Superior temporal gyrus (tissue), 1 donor: ENCODE results near the gene THG1L.
"Not testable (repeated sequence)": the region's sequence is repeated elsewhere in the genome, so short reads cannot be mapped to it uniquely, and the experiment has no call there.

Source experiments
- DNase-seq: peaks from one replicate; pipeline ENCODE4 v3.0.0-alpha.2; 2016; ENCODE audit errors: extremely low spot score

Gene THG1L

DNA sequence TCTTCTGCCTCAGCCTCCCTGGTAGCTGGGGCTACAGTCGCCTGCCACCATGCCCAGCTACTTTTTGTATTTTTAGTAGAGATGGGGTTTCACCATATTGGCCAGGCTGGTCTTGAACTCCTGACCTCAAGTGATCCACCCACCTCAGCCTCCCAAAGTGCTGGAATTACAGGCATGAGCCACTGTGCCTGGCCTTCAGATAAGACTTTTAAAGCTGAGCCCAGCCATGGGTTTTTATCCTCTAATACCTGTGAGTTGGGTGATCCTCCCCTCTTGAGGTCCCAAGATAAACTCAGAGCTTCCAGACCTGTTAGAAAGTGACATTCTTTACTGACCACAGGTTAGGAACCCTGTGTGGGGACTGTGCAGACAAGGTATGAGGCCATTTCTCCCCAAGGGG lies 3.4 kb upstream of the THG1L start:
- DNase-seq = not testable (repeated sequence)

DNA sequence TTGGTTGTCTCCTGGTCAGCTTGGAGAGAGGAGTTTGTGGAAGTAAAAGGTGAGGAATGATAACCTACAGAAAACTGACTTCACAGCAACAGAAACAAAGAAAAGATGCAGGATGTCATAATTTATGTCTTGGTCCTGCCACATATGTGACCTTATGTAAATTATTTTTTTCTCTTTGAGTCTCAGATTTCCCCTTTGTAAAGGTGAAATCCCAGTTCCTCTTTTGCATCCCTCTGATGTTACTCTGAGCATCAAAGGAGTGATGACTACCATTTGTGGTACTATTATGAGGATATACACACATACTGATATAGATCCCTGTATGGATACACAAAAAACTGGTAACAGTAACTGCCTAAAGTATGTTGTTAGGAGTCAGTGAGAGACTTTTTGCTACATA lies 1.4 kb upstream of the THG1L start:
- no peak for DNase-seq

DNA sequence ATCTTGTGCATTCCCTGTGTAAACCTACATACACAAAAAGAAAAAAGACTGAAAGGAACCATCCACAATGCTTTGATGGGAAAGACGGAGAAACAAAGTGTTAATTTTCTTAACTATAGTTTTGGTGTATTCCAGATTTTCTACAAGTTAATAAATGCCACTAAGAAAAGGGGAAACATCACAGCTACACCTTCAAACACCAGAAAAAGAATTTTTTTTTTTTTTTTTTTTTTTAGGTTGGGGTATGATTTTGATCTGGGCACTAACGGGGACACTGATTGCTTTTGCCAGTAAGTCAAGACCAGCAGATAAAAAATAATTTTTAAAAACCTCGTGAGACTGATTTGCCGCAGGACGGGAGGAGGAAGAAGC lies 334 bp upstream of the THG1L start:
- DNase-seq = no peak

DNA sequence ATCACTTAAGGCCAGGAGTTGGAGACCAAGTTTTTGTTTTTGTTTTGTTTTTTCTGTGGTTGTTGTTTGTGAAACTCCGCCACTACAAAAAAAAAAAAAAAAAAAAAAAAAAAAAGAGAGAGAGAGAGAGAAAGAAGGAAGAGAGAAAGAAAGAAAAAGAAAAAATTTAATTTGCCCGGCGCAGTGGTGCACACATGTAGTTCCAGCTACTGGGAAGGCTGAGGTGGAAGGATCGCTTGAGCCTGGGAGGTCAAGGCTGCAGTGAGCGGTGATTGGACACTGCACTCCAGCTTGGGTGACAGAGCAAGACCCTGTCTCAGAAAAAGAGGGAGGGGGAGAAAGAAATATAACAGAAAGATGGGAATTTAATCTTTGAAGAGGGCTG lies 902 bp downstream of the THG1L start:
- no peak for DNase-seq

DNA sequence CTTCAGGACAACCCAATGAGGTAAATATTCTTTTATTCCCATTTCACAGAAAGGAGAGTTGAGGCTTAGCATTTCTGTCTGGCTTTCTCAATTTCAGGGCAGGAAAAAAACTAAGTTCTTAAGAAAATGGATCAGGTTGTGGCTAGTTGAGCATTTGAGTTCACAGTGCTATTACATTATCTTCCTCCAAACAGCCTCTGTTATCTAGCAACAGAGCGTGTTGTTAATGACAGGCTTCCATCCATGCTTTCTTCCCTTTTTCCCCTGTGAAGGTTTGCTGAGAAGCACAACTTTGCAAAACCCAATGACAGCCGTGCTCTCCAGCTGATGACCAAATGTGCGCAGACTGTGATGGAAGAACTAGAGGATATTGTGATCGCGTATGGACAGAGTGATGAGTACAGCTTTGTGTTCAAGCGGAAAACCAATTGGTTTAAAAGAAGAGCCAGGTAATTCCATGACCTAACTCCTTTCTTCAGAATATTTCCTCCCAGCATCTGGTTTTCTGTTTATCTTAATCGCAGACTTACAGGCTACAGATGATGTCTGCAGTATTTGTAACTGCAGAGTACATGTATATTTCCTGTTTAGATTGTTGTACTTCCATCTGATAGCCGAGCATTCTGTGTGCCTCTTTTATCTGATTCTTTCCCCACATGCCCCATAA lies 1.5 kb downstream of the THG1L start:
- no peak for DNase-seq

DNA sequence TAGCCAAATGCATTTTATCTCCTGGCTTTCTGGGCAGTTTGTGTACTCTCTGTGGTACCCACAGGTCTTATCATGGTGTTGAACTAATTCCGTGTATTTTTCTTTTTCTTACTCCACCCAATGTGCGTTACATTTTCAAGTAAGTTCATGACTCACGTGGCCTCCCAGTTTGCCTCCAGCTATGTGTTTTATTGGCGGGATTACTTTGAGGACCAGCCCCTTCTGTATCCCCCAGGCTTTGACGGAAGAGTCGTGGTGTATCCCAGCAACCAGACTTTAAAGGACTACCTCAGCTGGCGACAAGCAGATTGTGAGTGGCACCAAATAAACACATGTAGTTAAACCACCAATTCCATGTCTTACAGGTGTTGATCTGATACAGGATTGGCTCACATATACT lies 3.2 kb downstream of the THG1L start:
- DNase-seq = no peak

DNA sequence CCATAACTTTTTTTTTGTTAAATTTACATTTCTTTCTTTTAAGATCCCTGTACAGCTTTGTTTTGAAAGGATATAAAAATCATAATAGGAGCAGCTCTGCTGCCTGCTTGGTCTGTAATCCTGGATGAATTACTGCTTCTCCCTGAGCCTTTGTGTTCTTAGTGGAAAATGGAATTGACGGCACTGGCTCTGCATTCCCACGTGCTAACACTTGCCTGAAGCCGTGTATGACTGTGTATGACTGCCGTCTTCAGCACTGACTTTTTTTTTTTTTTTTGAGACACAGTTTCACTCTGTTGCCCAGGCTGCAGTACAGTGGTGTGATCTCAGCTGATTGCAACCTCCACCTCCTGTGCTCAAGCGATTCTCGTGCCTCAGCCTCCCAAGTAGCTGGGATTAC lies 4.8 kb downstream of the THG1L start:
- no peak for DNase-seq

DNA sequence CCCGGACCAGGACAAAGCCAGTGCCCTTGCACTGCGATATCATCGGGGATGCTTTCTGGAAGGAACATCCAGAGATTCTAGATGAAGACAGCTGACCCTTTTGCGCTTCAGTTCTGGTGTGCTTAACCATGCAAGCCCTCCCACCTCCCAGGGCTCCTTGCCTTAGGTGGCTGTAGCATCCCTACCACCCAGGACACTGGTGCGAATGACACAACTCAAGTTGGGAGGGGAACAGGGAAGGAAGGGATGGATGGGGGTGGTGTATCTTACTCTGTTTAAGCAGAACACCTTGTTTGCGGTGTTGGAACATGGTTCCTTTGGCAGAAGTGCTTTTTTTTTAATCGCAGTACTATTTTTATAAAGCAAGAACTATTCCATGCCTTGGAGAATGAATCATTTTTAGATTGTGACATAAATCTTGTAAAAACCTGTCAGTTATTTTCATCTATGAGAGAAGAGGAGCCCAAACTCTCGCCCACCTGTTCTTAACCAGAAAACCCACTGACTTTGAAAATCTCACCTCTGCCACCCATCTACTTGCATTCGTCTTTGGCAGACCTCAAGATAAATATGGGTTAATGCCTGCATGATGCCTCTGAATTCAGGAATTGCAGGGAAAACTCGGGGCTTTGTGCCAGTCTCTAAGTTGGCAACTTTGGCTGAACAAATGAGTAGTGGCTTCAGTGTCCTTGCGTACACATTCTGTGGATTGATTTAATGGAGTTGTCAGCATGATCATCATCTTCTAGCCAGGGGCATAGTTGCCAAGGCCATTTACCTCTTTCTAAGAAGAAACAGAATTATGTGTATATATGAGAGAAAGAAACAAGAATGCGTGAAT lies 8.4 kb downstream of the THG1L start:
- DNase-seq = peak; percentile 42

DNA sequence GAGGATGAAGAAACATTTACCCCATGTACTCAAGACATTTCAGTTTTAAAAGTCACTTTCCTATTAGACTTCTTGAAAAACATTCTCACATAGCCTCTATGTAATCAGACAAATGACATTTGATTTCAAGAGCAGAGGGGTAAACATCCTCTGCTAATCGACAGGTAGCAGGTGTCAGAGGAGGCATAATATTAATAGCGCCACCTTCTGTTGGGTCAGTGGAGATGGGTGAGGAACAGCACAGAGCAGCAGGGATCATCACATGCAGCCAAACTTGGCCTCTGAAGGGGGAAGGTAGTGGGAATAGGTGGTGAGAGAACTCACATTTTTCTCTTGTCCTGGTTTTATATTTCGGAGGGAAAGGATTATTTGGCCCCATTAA lies 9.0 kb downstream of the THG1L start:
- DNase-seq = no peak

DNA sequence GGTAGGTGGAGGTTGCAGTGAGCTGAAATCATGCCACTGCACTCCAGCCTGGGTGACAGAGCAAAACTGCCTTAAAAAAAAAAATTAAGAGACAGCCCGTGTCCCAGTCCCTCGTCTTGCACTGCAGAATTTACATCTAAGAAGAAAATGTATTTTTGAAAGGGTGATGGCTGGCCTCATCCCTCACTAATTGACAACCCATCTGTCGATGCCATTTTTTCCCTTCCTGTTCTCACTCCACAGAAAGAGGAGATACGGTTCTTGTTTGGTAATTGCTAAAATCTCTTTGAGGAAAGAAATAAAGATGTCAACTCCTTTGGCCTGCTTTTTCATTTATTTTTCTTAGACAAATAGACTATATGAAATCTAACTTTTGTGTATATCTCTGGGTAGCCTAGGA lies 9.9 kb downstream of the THG1L start:
- DNase-seq = no peak

DNA sequence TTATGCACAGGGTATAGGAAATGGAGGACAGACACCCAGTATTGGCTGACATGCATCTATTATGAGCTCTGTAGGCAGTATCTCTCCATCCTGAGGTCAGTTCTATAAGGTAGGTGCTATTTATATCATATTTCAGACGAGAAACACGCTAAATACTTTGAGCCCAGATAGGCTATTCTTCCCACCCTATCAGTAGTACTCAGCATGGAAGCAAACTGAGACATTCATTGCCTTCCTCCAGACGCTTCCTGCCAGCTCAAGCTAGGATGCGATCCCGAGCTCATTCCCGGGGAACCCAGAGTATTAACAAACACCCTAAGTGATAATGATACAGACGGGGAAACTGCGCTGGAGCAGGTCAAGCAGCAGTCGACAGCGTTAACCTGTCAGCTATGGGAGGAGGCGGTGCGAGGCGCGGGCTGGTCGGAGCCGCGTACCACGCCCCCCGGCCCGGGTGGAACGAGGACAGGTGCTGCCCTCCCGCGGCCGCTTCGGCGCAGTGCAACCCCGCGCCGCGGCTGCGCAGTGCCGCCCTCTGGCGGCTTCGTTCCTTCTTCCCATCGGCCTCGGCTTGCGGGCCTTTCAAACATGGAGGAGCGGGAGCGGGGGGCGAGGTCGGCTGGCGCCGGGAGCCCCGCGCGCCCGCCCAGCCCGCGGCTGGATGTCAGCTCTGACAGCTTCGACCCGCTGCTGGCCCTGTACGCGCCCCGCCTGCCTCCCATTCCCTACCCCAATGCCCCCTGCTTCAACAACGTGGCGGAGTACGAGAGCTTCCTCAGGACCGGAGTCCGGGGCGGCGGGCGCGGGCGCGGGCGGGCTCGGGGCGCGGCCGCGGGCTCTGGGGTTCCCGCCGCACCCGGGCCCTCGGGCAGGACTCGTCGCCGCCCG lies 12.2 kb downstream of the THG1L start, which contains the start of gene LSM11:
Gene LSM11, plus strand, starts transcription at position 550 of the 888 bp plus-strand sequence. Its CDS starts 39 bp downstream, at position 589.
- peak; percentile 90 for DNase-seq

DNA sequence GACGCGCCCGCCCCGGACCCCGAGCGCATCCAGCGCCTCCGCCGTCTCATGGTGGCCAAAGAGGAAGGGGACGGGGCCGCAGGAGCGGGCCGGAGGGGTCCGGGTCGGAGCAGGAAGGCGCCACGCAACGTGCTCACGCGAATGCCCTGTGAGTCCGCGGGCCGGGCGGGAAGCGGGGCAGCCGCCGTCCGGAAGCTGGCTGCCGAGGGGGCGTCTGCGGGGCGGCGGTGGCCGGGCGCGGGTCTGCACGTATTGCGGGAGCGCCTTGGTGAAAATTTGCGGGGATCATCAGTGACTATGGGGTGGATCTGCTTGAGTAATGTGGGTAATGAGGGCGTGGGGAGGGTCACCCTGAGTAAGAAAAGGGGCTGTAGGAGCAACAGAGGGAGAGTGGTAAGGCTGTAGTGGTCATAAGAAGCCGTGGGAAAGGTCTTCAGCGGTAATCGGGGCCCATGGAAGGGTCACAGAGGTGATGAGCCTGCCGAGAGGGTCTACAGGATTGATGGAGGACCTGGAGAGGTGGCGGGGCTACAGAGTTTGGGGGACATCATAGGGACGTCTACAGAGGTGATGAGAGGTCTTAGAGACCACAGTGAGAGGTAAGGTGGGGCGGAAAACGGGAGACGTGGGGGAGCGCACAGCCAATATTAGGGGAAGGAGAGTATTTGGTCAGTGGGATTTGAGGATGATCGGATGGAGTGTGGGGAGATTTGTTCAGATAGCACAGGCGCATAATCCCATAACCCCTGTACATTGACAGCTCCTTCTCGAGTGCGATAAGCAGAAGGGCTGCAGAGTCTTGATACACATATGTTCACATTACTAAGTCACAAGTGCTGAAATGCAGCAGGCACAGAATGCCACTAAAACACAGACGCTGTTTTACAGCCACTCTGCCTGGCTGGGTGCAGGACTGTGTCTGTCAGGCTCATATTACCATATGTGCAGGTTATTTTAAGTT lies 13.1 kb downstream of the THG1L start:
- DNase-seq = peak; percentile 44

DNA sequence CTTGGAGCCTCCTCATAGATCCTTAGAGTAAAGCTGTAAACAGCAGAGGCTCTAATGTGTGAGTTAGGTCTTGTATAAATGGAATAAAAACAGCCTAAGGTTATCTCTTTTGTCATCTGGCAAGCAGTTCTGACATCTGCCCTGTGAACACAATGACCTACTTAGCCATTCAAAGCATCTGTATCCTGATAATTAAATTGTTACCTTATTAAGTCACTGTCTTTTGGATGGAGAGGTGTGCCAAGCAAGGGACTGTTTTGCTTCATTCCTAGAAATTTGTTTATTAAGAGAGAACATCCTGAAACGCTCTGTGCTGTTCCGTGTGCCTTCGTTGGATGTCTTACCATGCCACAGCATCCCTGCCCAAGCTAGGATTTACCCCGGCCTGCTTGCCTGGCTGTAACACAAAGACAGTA lies 13.8 kb downstream of the THG1L start:
- peak; percentile 25 for DNase-seq

DNA sequence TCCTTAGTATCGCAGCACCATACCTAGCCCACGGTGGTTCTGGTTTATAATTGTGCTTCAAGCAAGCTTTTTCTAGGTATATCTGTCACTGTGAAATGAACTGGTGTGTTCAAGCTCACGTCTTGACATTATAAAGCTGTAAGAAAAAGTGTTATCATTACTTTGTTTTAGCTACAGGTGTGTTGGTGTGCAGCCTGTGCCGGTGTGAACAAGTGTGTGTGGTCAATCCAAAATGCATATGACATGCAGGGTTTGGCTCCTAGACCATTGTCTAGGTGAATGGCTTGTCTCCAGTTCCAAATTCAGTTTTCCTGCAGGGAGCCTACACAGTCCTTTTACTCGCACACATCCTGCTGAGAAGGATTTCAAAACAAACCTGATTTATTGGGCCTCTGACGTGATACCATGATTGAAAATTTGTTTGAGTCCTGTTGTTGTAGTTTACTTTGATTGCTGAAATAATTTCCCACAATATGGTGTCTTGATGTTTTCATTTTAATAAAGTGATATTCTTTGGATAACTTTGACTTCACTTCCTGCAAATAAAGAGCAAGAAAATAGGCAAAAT lies 16.0 kb downstream of the THG1L start:
- DNase-seq = no peak

DNA sequence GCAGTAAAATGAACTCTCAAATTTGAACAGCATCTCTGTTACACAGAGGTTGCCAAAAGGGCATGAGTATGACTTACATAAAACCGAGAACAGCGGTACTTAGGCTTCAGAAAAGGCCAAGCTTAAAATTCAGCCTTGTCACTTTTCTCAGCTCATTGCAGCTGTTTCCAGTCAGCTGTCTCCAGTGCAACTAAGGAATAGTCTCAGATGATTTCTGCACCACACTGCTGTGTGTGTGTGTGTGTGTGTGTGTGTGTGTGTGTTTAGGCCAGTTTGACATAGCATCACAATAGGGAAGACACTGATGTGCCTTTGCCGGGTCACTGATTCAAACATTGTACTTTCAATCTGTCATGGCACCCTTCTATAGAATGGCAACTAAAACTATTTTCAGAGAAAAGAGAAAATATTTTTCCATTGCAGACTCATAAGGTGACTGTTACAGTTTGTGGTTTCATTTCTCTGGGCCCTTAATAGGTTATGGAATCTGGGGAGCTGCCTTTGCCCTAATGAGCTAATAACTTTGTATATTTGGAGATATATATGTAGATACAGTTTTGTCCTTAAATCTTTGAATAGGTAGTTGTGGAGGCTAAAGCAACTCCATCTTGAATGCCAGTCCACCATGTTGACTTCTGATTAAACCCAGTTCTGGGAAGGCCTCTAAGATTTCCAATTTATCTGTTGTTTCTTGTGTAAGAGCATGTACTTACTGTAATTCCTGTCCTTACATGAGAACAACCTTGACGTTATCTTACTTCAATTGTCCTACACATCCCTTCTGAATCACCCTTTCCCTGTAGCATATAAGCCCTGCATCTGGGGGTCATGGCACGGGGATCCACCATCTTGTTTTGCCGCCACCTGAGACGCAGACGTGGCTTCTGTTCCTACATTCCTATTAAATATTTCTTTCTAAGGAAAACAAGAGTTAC lies 16.8 kb downstream of the THG1L start:
- no peak for DNase-seq

DNA sequence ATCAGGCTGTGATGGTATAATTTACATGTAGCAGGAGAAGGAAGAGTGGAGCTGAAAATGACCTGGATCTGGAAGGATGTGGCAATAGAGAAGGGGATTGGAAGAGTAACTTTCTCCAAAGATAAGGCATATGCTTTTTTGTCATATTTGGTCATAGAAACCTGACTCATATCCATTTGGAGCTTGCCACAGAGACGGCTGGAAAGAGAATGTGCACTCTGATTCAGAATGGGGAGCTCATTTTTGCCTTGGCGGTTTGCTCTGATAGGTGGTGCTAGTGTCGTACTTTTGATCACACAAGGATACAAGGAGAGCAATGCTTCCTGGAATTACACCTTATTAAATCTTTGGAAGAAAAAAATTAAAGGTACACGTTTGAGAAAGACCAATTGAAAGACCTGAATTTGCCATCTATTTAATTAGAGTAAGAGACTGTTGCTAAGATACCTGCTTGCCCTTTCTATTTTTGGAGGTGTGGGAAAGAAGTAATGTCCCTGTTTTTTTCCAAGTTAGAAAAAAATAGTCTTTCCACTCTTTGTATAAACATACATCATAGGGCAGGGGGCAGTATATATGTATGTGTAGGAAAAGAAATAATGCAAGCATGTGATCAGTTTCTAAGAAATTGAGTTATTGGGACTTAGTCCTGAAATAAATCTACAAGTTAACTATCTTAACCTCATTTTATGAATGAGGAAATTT lies 17.7 kb downstream of the THG1L start:
- DNase-seq = peak; percentile 42

DNA sequence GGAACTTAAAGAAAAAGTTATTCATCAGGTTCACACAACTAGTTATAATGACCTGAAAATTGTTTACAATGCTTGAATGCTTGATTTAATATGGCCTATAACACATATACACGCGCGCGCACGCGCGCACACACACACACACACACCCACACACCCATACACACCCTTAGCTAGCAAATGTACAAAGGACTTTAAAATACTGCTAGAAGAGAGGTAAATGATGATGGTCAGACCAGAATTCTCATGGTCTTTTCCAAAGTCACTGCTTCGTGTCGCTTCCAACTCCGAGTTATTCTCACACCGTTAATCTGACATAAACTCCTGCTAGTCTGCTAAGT lies 18.2 kb downstream of the THG1L start:
- DNase-seq = no peak

DNA sequence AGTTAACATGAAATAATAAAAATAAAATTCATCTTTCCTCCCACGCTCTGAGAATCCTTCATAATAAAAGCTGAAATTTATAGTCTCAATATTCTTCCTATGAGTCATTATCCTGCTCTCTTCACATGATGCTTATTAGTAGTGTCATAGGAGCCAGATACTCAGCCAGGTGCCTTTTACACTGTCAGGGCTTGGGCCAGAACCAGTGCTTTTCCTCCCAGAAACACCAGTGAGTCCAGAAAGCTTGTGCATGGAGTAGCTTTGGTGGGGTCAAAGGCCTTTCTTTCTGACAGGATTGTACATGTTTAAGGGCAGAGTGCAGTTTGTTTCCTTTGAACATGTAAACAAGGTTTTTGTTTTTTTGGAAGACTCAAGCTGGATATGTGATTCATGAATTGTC lies 19.1 kb downstream of the THG1L start:
- no peak for DNase-seq

DNA sequence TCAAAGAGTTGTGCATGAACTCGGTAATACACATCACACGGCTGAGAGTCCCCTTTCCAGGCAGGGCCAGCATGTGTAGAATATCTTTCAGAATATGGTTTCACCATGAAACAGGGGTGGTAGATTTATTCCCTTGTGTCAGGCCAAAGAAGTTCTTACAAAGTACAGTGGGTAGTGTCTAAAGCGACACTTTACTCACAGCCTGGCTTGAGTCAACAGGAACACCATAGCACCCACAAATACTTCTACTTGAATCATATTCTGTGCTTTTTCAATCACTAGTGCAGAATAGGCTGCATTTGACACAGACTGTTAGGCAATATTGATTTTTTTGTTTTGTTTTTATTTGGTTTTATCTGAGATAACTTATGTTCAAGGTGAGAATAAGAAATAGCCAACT lies 24.9 kb downstream of the THG1L start:
- no peak for DNase-seq
